Vagina (tissue), 2 donors: ENCODE results near the gene DOCK11.

Source experiments
- POLR2AphosphoS5 ChIP-seq, 2 donors: sonication (generic); formaldehyde crosslinking; IDR thresholded peaks; one replicate each; pipeline ENCODE4 v1.9.0; 2017; ENCODE audit warnings: antibody characterized with exemption in 2 of 2, mild to moderate bottlenecking in 2 of 2, low read depth in 1 of 2; ENCODE audit not compliant: insufficient read depth in 1 of 2
- TF ChIP-seq, protein P1 (sequence below), 3 experiments: fragments of 450-650 bp in 2 of 3; fragments of 200-600 bp in 1 of 3; sonication (generic) in 1 of 3; IDR thresholded peaks; one replicate each; pipeline ENCODE4 v1.5.1; 2017 to 2019; ENCODE audit warnings: antibody characterized with exemption in 3 of 3, mild to moderate bottlenecking in 2 of 3, moderate library complexity in 2 of 3

- TF ChIP-seq, protein P1, sequence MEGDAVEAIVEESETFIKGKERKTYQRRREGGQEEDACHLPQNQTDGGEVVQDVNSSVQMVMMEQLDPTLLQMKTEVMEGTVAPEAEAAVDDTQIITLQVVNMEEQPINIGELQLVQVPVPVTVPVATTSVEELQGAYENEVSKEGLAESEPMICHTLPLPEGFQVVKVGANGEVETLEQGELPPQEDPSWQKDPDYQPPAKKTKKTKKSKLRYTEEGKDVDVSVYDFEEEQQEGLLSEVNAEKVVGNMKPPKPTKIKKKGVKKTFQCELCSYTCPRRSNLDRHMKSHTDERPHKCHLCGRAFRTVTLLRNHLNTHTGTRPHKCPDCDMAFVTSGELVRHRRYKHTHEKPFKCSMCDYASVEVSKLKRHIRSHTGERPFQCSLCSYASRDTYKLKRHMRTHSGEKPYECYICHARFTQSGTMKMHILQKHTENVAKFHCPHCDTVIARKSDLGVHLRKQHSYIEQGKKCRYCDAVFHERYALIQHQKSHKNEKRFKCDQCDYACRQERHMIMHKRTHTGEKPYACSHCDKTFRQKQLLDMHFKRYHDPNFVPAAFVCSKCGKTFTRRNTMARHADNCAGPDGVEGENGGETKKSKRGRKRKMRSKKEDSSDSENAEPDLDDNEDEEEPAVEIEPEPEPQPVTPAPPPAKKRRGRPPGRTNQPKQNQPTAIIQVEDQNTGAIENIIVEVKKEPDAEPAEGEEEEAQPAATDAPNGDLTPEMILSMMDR (IDR thresholded peaks at IDR 0.05): no peak
- TF ChIP-seq POLR2AphosphoS5 (IDR thresholded peaks at IDR 0.05; ENCODE audit: insufficient read depth in 1 of 2, low read depth in 1 of 2): no peak
Observed at GRCh38 chrX:118614150-118614549, 118.5 kb downstream of the DOCK11 start.
